NCI-H2107 treated with DMSO at 0.1 percent for 48 hours (cell line): ENCODE measurements around the gene FUT8.
"Not testable (repeated sequence)": the region's sequence is repeated elsewhere in the genome, so short reads cannot be mapped to it uniquely, and the experiment has no call there.

ENCODE experiments used
- DNase-seq: peaks from one replicate; lab custom pipeline; 2025; ENCODE audit not compliant: unreplicated experiment; lab: John Stamatoyannopoulos, UW

FUT8 gene

DNA sequence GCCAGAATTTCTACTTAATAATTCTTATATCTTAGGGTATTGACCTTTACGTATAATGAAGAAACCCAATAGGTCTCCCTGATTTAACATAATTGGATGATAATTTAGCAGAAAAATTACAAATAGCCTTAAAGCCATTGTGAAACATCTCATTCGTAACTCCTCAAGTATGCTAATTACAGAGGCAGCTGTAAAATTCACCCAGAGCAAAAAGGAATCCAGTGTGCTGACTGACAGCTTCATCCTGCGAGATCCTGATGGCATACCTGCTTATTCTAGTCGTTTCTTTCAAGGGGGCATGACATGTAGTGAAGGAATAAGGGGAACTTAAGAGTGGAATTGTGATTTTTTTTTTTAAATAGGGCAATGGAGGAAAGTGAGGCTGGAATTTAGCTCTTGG, 291.5 kb downstream of the FUT8 start:
- no peak for DNase-seq

DNA sequence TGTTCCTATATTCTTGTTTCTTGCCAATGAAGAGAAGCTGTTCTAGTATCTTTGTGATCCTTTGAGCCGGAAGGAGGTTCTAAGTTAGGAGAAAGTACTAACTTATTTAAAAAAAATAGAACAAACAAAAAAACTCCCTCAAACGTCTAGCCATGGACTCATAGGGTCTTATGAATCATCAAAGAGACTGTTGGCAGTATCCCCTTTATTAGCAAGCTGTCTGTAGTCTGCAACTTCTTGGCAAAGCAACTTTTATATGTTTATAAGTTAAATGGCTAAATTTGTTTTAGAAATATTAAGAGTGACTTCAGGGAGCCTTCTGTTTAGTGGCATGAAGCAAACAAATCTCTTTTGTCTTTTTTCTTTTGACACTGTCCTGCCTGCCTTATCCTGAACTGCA, 291.9 kb downstream of the FUT8 start:
- no peak for DNase-seq

DNA sequence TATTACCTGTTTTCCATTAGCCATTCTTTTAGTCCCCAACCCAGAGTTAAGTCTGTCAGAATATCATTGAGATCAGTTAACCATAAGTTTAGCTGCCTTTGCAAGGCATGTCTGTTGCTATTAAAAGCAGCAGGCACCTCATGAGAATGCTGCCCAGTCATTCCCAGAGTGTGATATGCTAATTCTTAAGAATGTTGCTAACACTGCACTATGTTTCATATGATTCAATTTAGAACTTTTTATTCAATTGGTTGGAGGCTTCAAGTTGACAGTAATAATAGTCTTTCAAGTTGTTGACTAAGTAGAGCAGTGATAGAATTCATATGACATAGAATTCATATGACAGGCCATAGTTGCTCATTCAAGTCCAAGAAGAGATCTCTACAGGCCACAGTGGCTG, 292.3 kb downstream of the FUT8 start:
- no peak for DNase-seq

DNA sequence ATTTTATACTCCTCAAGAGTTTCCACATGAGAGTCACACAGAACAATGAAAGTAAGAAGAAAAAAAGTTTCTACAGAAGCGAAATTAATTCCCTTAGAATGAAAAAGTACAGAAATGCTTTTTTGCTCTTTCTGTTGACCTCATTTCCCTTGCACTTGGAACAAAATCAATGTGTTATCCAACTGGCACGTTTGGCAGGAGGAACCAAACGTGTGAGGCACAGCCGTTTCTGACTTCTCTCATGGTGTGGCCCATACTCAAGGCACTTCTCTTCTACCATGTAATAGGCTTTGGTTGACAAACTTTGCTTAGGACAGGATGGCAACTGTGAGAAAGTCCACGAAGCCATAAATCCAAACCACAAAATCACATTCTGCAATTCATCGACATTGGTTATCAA, 297.0 kb downstream of the FUT8 start:
- DNase-seq: no peak

DNA sequence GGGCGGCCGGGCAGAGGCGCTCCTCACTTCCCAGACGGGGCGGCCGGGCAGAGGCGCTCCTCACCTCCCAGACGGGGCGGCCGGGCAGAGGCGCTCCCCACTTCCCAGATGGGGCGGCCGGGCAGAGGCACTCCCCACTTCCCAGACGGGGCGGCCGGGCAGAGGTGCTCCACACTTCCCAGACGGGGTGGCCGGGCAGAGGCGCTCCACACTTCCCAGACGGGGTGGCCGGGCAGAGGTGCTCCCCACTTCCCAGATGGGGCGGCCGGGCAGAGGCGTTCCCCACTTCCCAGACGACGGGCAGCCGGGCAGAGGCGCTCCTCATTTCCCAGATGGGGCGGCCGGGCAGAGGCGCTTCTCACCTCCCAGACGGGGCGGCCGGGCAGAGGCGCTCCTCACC, 304.3 kb downstream of the FUT8 start:
- not testable (repeated sequence) for DNase-seq

DNA sequence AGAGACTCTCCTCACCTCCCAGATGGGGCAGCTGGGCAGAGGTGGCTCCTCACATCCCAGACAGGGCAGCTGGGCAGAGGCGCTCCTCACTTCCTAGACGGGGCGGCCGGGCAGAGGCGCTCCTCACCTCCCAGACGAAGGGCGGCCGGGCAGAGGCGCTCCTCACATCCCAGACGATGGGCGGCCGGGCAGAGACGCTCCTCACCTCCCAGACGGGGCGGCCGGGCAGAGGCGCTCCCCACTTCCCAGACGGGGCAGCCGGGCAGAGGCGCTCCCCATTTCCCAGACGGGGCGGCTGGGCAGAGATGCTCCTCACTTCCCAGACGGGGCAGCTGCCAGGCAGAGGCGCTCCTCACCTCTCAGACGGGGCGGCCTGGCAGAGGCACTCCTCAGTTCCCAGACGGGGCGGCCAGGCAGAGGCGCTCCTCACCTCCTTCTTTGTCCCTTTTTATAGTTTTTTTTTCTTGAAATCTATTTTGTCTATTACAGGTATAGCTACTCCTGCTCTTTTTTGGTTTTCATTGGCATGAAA, 304.9 kb downstream of the FUT8 start:
- DNase-seq: not testable (repeated sequence)

DNA sequence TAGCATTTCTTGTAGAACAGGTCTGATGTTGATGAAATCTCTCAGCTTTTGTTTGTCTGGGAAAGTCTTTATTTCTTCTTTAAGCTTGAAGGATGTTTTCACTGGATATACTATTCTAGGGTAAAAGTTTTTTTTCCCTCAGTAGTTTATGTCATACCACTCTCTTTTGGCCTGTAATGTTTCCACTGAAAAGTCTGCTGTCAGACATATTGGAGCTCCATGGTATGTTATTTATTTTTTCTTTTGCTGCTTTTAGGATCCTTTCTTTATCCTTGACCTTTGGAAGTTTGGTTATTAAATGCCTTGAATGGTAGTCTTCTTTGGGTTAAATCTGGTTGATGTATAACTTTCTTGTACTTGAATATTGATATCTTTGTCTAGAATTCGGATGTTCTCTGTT, 306.1 kb downstream of the FUT8 start:
- no peak for DNase-seq

DNA sequence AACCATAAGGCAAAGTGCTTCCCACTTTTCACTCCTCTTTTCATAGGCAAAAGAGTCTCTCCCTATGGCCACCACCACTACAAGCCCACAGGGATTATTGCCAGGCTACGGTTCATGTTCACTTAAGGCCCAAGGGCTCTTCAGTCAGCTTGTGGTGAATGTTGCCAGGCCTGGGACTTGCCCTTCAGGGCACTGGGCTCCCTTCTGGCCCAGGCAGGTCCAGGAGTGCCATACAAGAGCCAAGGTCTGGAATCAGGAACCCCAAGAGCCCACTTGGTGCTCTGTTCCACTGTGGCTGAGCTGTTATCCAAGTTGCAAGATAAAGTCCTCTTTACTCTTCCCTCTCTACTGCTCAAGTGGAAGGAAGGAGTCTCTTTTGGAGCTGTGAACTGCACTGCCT, 307.6 kb downstream of the FUT8 start:
- DNase-seq: no peak

DNA sequence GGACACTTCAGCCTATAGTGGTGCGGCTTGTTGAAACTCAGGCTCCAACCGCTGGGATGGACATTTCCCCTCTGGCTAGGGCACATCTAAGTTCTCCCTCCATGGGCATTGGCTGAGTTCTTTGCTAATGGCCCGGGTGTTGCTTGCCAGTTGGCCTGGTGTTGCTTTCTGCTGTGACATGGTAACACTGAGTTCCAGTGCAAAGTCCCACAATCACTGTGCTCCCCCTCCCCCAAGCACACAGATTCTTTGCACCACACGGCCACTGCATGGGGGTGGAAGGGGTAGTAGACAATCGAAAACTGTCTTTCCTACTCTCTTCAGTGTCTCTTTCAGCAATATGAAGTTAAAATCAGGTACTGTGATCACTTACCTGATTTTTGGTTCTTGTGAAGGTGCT, 308.2 kb downstream of the FUT8 start:
- no peak for DNase-seq

DNA sequence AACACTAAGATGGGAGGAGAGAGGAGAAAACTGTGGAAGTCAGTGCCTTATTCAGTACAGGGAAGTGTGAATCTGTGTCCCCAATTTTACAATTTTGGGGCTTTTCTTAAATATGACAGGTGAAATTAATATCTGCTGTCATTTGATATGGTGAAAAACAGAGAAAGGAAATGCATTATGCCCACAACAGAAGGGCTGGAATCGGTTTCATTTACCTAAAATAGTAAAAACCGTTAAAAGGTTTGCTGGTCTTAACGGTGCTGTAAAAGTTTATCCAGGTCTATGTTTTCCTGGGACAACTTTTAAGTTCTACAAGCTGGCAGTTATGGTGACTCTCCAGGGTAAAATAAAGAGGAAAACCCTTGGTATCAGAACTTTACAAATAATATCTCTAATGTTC, 310.8 kb downstream of the FUT8 start:
- DNase-seq: no peak

DNA sequence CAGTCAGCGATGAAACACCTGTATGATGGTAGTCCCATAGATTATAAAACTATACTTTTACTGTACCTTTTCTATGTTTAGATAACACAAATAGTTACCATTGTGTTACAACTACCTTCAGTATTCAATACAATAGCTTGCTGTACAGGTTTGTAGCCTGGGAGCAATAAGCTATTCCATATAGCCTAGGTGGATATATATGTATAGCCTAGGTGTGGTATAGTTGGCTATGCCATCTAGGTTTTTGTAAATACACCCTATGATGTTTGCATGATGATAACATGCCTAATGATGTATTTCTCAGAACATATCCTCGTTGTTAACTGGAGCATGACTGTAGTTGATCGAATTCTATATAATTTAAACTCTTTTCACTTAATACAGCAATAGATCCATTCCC, 316.1 kb downstream of the FUT8 start:
- DNase-seq: no peak

DNA sequence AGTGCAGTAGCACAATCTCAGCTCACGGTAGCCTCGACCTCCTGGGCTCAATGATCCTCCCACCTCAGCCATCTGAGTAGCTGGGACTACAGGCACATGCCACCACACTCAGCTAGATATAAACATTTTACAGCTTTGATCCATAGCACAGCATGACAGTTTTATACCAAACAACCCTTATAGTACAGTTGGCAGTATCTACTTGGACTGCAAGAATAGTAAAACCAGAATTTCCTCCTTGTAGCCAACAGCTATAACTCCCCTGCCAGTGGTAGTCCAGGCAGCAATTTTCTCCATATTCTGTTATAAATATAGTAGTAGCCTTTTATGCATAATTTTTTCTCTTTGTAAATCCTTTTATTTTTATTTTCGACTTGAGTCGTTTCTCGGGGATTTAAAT, 317.0 kb downstream of the FUT8 start:
- no peak for DNase-seq

DNA sequence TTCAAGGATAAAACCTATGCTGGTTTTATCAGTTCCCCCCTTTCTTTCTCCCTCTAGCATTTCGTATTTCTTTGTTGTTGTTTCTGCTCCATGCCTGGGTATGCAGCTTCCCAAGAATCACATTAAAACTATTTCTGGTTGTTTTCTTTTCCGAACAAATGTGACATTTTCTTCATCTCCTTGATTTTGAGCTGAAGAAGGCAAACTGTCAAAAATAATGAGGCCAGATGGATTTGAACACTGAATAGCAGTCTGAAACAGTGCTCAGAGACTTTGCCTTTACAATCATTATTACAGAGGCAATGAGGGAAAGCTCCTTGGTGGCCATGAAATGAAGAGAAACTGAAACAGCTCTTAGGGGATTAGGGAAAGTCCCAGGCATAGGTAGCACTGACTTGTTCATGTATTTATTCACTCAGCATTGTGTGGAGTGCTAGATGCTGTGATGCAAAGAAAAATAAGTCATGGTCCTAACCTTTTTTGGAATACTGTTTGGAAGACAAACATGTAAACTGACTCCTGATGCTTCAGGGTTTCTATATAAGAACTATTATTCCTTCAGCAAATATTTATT, 319.5 kb downstream of the FUT8 start:
- DNase-seq: no peak

DNA sequence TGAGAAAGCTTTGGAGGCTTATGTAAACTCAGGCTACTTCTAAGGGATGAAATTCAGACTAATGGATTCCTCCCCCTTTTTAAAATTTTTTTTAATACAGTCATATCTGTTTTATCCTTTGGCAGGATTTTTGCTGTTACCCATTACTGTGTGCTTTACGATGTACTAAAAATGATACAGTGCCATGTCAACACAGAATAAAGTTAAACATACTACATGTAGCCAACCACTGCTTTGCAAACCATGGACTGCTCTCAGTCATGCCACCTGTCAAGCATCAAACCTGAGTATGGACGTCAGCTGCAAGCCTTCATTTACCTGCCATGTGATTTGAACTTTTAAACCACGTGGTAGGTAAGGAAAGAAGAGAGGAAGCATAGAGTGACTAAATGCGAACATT, 325.8 kb downstream of the FUT8 start:
- no peak for DNase-seq

DNA sequence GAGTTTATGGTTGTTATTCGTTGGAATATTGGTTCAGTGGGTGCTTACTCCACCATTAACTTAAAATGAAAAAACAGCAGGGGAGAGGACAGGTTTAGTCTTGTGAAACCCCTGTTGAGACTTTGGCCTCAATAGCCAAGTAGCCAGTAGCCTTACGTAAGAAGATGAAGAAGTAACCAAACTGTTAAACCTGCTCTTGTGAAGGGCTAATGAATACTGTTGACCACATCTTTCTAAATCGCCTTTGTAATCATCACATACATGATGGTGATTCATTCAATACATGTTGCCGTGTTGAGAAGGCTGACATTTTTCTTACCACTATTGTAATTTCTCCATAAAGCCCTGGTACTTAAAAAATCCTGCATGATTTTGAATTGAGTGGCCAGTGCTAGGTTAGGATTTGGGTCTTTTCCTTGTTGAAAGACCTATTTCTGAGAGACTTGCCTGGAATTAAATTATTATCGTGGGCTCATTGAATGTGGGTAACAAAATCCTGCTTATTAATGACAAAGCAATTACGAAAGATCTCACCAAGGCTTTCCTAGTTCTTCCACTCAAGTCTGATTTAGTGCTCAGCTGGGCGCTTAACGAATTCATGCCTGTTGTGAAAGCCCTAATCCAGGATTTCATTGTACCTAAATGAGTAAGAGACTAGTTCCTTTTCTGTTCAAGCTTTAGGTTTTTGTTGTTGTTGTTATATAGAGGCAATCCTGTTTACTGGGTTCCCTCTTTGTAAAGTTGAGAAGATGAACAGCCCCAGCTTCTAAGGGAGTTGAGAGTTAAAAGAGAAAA, 333.1 kb downstream of the FUT8 start:
- DNase-seq: no peak

DNA sequence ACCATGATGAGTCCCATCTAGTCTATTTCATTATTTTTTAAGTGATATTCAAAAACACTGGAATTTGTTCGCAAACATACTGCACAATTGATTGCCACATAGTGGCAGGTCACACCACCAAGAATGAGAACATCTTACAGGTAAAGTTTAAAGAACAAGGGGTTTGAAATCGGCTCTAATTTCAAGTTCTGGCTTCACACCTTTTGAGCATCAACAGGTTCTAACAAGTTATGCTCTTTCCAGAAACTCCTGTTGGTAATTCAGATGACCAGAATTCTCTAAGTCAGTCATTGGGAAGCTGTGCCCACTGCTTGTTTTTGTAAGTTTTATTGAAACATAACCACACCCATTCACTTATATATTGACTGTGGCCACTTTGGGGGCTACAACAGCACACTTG, 336.3 kb downstream of the FUT8 start:
- DNase-seq: no peak

DNA sequence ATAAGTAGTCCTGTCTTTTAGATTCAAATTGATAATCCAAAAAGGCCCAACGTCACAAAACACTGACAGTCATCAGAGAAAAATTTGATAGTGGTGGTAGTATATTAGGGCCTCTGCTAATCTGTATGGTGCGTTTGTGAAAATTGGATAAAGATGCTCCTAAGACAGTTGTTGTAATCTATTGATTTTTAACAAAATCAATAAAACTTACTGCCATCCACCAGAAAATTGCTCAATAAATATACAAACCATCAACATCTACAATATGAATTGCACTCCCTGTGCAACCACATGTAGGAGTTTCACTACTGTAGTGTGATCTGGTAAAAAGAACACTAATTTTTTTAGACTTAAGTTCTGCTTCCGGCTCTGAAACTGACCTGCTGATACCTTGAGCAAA, 336.8 kb downstream of the FUT8 start:
- no peak for DNase-seq

DNA sequence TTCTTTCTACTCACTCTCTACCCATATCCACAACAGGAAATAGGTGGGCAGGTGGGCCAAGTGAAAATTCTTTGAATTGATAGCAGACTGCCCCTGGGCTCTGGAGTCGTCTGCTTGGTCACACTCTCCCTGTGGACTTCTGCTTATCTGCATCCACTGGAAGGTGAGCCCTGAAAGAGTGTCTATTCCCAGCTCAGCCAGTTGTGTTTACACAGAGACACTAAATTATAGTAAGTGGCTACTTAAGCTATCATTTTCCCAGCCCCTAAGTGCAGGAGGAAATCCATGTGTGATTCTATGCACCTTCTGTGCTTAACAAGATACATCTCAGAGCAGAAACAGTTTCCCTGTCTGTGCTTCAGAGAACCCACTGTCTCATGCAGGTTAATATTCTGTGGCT, 338.4 kb downstream of the FUT8 start:
- DNase-seq: peak; percentile 70

DNA sequence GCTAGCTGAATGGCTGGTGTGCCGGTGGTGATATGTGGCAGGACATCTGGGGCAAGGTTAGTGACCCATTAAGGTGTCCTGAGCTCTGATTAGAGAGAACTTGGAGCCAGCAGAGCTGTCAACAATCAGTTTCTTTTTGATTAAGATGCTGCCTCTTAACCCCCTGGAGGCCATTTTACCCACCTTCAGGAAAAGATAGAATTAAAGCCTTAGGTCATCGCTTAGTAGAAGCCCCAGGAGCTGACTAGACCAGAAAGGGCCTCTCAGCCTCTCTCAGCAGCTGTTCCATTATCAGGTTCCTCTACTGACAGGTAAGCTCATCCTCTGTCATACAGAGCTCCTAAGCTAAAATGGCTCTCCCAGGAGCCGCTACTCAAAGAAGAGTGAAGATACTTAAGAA, 339.0 kb downstream of the FUT8 start:
- DNase-seq: no peak

DNA sequence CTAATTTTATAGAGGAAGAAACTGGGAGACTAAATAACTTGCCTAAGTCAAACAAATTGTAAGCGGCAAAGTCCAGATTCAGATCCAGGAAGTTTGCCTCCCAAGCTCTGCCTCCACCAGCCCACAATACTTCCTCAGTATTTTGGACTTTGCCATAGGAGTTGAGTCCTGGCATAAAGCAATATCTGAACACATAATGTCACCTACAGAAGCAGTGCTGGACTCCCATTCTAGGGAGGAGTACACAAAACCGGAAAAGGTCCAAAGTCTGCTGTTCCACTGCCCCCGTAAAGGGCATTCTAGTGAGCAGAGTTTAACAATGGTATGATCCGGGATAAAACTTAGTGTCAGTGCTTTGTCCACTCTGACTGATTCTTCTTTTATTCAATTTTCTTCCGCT, 340.5 kb downstream of the FUT8 start:
- no peak for DNase-seq

DNA sequence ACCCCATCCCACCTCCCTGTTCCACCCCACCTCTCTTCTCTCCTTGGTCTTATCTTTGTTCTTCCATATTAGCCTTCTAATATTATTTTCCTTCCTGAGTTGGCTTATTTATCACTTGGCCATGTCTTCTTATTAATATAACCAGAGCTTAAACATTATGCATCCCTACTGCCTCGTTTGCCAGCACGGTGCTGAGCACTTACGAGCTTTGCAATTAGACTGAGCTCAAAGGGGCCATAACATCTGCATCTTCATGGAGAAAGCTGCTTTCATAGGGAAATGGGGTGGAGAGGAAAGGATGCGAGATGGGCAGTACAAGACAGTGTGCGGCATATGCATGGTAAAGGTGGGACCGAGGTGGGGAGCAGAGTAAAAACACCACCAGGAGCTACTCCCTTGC, 342.8 kb downstream of the FUT8 start:
- DNase-seq: no peak

DNA sequence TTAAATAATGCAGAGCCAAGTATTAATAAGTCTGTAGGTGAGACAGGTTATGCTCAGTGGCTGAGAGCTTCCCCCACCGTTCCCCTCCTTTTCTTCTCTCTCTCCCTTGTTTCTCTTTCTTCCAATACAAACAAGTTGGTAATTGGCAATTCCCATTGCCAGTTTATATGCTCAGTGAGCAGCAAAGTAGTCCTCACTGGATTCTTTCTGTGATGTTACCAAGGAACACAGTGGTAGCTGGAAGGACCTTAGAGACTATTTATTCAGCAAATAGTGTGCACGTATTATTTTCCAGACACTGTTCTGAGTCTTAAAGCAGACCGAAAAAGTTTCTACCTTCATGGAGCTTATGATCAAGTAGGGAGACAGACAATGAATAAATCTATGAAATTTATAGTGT, 344.4 kb downstream of the FUT8 start:
- no peak for DNase-seq

DNA sequence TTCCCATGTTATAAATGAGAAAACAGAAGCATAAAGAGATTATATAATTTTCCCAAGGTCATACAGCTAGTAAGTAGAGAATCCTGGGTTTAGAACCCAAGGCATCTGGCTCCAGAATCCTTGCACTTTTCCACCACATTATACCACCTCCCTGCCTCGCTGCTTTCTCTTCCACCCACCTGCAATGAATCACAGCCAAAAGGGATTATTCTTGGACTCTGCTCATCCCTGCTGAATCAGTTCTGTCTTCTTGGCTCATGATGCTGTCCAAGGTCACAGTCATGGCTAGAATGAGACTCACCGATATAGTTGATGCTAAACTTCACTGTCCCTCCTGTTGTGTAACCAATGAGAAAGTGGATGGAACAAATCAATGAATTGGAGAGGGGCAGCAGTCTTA, 356.6 kb downstream of the FUT8 start:
- no peak for DNase-seq
